ENCODE data around the gene APOA1.

DNA sequence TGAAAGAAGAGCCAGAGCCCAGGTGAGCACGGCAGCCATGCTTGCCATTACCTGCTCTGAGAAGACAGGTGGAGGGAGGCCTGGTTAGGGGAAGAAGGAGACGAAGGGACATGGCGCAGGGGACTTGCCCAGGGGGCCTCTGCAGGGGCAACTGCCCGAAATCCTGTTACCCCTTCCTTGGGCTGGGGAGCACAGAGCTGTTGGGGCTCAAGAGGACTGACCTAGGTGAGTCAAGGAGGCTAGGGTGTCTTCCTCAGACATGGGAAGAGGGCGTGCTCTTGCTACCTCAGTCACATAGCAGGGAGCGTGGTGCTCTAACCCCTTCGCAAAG, 45.6 kb downstream of the APOA1 start, which contains the start of gene APOA5:
- TF ChIP-seq CTCF (IDR thresholded peaks at IDR 0.05; ENCODE audit: borderline replicate concordance, extremely low read depth, low read length, poor library complexity, severe bottlenecking) (no peak), EZH2 (IDR thresholded peaks at IDR 0.05; ENCODE audit: borderline replicate concordance, low read depth, low read length, severe bottlenecking) (no peak)
